ENCODE data around the gene ANKRD11. TPM values are rescaled to one million over a fixed set of nuclear protein-coding genes. Genes with fewer than 3 reads are reported as not detected.

Gene ANKRD11
- total RNA-seq, 1 experiment from 2014 or later: 242 TPM

DNA sequence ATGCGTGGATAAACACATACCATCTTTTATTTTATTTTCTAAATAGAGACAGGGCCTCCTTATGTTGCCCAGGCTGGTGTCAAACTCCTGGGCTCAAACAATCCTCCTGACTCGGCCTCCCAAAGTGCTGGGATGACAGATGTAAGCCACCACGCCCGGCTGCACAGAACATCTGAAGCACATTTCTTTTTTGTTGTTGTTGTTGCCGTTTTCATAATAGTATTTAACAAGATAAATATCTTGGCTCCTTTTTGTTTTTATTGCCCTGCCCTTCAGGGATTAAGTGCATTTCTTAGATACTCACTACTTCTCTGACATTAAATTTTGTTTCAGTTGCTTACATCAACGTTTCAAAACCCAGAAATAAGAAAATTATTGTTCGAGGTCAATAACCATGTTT is 37.4 kb downstream of the ANKRD11 start:
- CTCF ChIA-PET: no interaction called here
- DNase-seq: no peak
- no TSS peak for BruUV-seq (replicated peaks)
- Mint-ChIP-seq H3K4me3 (ENCODE audit: low read depth, unreplicated experiment) (no peak overlapping the region), H3K9me3 (ENCODE audit: low read depth, unreplicated experiment) (peaks cover 3% of the 10 kb centered on the region), H3K27me3 (ENCODE audit: unreplicated experiment) (no peaks in the 10 kb centered on the region), H3K36me3 (ENCODE audit: insufficient read depth, unreplicated experiment) (peaks cover 5% of the 10 kb centered on the region), H3K4me1 (ENCODE audit: low read depth, unreplicated experiment) (peaks cover 48% of the 10 kb centered on the region), H3K27ac (ENCODE audit: unreplicated experiment) (no peak overlapping the region)
- intact Hi-C loops (cut with micrococcal nuclease; ENCODE audit: unreplicated experiment): loop anchor here (5.0 kb wide), 1 partner anchor 34 kb away; no protein-coding TSS in a partner anchor
- TF ChIP-seq, protein P1, sequence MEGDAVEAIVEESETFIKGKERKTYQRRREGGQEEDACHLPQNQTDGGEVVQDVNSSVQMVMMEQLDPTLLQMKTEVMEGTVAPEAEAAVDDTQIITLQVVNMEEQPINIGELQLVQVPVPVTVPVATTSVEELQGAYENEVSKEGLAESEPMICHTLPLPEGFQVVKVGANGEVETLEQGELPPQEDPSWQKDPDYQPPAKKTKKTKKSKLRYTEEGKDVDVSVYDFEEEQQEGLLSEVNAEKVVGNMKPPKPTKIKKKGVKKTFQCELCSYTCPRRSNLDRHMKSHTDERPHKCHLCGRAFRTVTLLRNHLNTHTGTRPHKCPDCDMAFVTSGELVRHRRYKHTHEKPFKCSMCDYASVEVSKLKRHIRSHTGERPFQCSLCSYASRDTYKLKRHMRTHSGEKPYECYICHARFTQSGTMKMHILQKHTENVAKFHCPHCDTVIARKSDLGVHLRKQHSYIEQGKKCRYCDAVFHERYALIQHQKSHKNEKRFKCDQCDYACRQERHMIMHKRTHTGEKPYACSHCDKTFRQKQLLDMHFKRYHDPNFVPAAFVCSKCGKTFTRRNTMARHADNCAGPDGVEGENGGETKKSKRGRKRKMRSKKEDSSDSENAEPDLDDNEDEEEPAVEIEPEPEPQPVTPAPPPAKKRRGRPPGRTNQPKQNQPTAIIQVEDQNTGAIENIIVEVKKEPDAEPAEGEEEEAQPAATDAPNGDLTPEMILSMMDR (IDR thresholded peaks at IDR 0.05; ENCODE audit: unreplicated experiment): no peak

DNA sequence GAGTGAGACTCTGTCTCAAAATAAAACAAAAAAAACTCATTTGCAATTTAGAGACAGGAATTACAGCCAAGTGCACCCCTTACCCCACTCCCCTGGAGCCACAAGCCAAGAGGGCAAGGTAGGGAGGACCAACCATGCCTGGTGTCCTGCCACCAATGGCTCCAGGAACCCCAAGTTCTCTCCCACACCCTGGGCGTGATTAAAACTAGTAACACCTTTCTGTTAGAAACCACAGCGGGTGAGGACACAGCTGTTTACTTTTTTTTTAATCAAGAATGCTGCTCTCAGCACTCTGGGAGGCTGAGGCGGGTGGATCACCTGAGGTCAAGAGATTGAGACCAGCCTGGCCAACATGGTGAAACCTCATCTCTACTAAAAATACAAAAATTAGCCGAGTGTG is 38.1 kb downstream of the ANKRD11 start:
- no TSS peak for BruUV-seq (replicated peaks)
- DNase-seq: no peak
- Mint-ChIP-seq H3K9me3 (ENCODE audit: low read depth, unreplicated experiment) (peaks cover 3% of the 10 kb centered on the region), H3K36me3 (ENCODE audit: insufficient read depth, unreplicated experiment) (peaks cover 6% of the 10 kb centered on the region), H3K4me3 (ENCODE audit: low read depth, unreplicated experiment) (no peak overlapping the region), H3K27me3 (ENCODE audit: unreplicated experiment) (no peaks in the 10 kb centered on the region), H3K27ac (ENCODE audit: unreplicated experiment) (no peak overlapping the region), H3K4me1 (ENCODE audit: low read depth, unreplicated experiment) (peaks cover 54% of the 10 kb centered on the region)
- TF ChIP-seq, protein P1 (IDR thresholded peaks at IDR 0.05; ENCODE audit: unreplicated experiment): no peak
- intact Hi-C loops (cut with micrococcal nuclease; ENCODE audit: unreplicated experiment): loop anchor here (5.0 kb wide), 1 partner anchor 35 kb away; no protein-coding TSS in a partner anchor
- CTCF ChIA-PET: no interaction called here

DNA sequence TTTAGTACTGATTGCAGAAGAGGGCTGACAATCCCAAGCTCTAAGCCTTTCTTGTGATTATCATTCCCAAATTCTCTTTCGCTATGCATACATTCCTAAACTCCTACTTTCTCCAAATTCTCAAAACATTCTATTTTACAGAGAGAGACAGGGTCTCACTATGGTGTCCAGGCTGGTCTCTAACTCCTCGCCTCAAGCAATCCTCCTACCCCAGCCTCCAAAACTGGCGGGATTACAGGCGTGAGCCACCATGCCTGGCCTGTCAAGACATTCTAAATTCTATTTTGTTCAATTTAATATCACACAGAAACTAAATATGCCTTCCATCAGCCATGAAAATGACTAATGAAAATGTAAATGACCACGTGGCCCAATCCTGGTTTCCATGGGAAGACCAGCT is 39.8 kb downstream of the ANKRD11 start:
- H3K27ac Mint-ChIP-seq (ENCODE audit: unreplicated experiment): no peak overlapping the region
- TF ChIP-seq, protein P1 (IDR thresholded peaks at IDR 0.05; ENCODE audit: unreplicated experiment): no peak
- BruUV-seq (replicated peaks): no TSS peak
- CTCF ChIA-PET: interaction anchor here (1.0 kb wide), 1 partner anchor 24 kb away, joined by 3 read pairs; no protein-coding TSS in a partner anchor
- intact Hi-C loops (cut with micrococcal nuclease; ENCODE audit: unreplicated experiment): loop anchor here (5.0 kb wide), 1 partner anchor 37 kb away; no protein-coding TSS in a partner anchor
- peaks cover 71% of the 10 kb centered on the region for H3K4me1 Mint-ChIP-seq (ENCODE audit: low read depth, unreplicated experiment)
- H3K36me3 Mint-ChIP-seq (ENCODE audit: insufficient read depth, unreplicated experiment): peaks cover 23% of the 10 kb centered on the region
- no peak overlapping the region for H3K4me3 Mint-ChIP-seq (ENCODE audit: low read depth, unreplicated experiment)
- H3K27me3 Mint-ChIP-seq (ENCODE audit: unreplicated experiment): no peaks in the 10 kb centered on the region
- no peak for DNase-seq
- H3K9me3 Mint-ChIP-seq (ENCODE audit: low read depth, unreplicated experiment): no peaks in the 10 kb centered on the region

DNA sequence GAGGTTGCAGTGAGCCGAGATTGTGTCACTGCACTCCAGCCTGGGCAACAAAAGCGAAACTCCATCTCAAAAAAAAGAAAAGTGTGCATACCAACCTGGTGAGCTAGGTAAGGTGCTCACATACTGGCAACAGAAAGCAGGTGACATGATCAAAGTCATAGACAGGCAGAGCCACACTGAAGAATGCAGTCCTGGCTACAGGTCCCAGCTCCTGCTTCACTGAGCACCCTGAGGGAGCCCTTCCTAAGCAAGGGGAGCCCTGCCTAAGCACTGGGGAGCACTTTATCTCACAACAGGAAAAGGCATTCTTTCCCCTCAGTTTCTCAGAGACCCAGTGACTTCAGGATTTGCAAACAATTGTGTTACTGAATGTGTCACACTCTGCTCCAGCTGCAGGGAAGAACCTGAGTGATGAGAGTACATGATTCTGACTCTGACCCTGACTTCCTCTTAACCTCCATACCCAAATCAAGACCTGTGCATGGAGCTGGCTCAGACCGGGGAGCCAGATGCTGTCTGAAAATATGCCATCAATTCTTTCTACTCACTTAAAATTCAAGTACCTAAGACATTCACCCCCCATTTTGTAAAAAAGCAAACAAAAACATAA is 40.5 kb downstream of the ANKRD11 start:
- TF ChIP-seq, protein P1 (IDR thresholded peaks at IDR 0.05; ENCODE audit: unreplicated experiment): no peak
- Mint-ChIP-seq H3K36me3 (ENCODE audit: insufficient read depth, unreplicated experiment) (peaks cover 25% of the 10 kb centered on the region), H3K4me1 (ENCODE audit: low read depth, unreplicated experiment) (peaks cover 78% of the 10 kb centered on the region), H3K4me3 (ENCODE audit: low read depth, unreplicated experiment) (no peak overlapping the region), H3K9me3 (ENCODE audit: low read depth, unreplicated experiment) (no peaks in the 10 kb centered on the region), H3K27ac (ENCODE audit: unreplicated experiment) (no peak overlapping the region), H3K27me3 (ENCODE audit: unreplicated experiment) (no peaks in the 10 kb centered on the region)
- intact Hi-C loops (cut with micrococcal nuclease; ENCODE audit: unreplicated experiment): loop anchor here (5.0 kb wide), 1 partner anchor 37 kb away; no protein-coding TSS in a partner anchor
- no TSS peak for BruUV-seq (replicated peaks)
- CTCF ChIA-PET: interaction anchor here (0.6 to 1.0 kb wide), 2 partner anchors 24 to 573 kb away, joined by 3 read pairs; no protein-coding TSS in a partner anchor
- no peak for DNase-seq

Data from Calu3 (cell line).